Heart left ventricle (tissue), 16 donors: ENCODE measurements around the gene BACH2. TPM values are rescaled to one million over a fixed set of nuclear protein-coding genes. Genes with fewer than 3 reads are reported as not detected.

Experiments
- ATAC-seq, 4 donors: fragments of 200-7000 bp; cut with Tn5 transposase; one replicate each; pipeline ENCODE4 v1.9.1; 2020 to 2022; ENCODE audit warnings: moderate library complexity in 4 of 4, mild to moderate bottlenecking in 3 of 4, moderate number of reproducible peaks in 1 of 4
- DNase-seq, 5 donors: peaks; one replicate each; pipeline ENCODE4 v3.0.0-alpha.2; 2020
- H3K27ac ChIP-seq, 12 donors: fragments of 200-600 bp; sonication (generic) in 4 of 12; one replicate each; pipeline versions ENCODE4 v1.5.0 to v1.8.0; 2016 to 2022; ENCODE audit warnings: mild to moderate bottlenecking in 2 of 12
- H3K27me3 ChIP-seq, 9 donors: fragments of 200-600 bp; sonication (generic) in 2 of 9; one replicate each; pipeline versions ENCODE4 v1.5.1 to v1.8.0; 2016 to 2022; ENCODE audit warnings: mild to moderate bottlenecking in 3 of 9
- H3K36me3 ChIP-seq, 9 donors: fragments of 200-600 bp; sonication (generic) in 2 of 9; one replicate each; pipeline versions ENCODE4 v1.5.0 to v1.8.0; 2018 to 2022; ENCODE audit warnings: mild to moderate bottlenecking in 2 of 9
- H3K4me1 ChIP-seq, 12 donors: fragments of 200-600 bp; sonication (generic) in 4 of 12; one replicate each; pipeline versions ENCODE4 v1.5.0 to v1.8.0; 2016 to 2022; ENCODE audit warnings: mild to moderate bottlenecking in 3 of 12
- H3K4me3 ChIP-seq, 12 donors: fragments of 200-600 bp; sonication (generic) in 4 of 12; one replicate each; pipeline versions ENCODE4 v1.5.0 to v1.8.0; 2017 to 2022; ENCODE audit warnings: mild to moderate bottlenecking in 9 of 12, moderate library complexity in 4 of 12
- H3K9me3 ChIP-seq, 12 donors: fragments of 200-600 bp; sonication (generic) in 4 of 12; one replicate each; pipeline versions ENCODE4 v1.5.0 to v1.8.0; 2016 to 2022; ENCODE audit warnings: mild to moderate bottlenecking in 1 of 12
- CTCF ChIP-seq, 12 donors: fragments of 200-600 bp; sonication (generic) in 4 of 12; IDR thresholded peaks; one replicate each; pipeline versions ENCODE4 v1.5.0 to v1.8.0; 2018 to 2022; ENCODE audit warnings: antibody characterized with exemption in 12 of 12, mild to moderate bottlenecking in 5 of 12
- POLR2A ChIP-seq, 2 donors: fragments of 450-650 bp; IDR thresholded peaks; one replicate each; pipeline ENCODE4 v1.6.1; 2017; ENCODE audit warnings: antibody characterized with exemption in 2 of 2, mild to moderate bottlenecking in 2 of 2, moderate library complexity in 2 of 2
- WGBS, 4 donors: extraction: QIAGEN DNeasy Blood & Tissue Kit in 2 of 4; methylation state at CpG; one replicate each; pipeline versions ENCODE4 v1.1.5 to v1.1.7; 2013 to 2018; 5-methylcytosine and 5-hydroxymethylcytosine counted together
- intact Hi-C, 10 donors: fragments of 100-400 bp; cut with DNase I; formaldehyde crosslinking; loops; one replicate each; pipeline versions ENCODE4 v1.11.1 to v1.14.2; 2022
- polyA plus RNA-seq, 2 donors: library from polyadenylated mRNA; stranded (reverse); fragments of 200-250 nt; gene quantifications; one replicate each; pipeline ENCODE4 v1.2.3, GENCODE V29; 2013
- total RNA-seq, 9 donors: library from RNA; depleted of rRNA in 2 of 9; stranded (reverse); fragments of >200 nt in 2 of 9; fragmentation: NEBNext Ultra II Directional in 3 of 9; extraction: Animal tissue kit (Norgen Biotek cat#: 25700) in 3 of 9; gene quantifications; one replicate each; pipeline versions ENCODE4 v1.1.0 to v1.2.4, GENCODE V29; 2016 to 2023
- donor health status: ischemic (EF 13 %, LVEDD 7.1; RV severe dilation, severe dysfunction).
- donor health status: healthy with polysubstance abuse.
- donor health status: DM: no; HTN: yes; CAD: no.
- donor health status: DM: no; HTN: no; CAD: no.
- donor health status: ischemic (EF 25% LVEDD 6.9; RV normal size, moderate dysfunction).
- donor health status: ischemic (EF 25% LVEDD 5.7; RV mildly dilated, moderate dysfunction).
- donor health status: healthy.
- donor health status: DM: yes; HTN: yes; CAD: no.
- donor health status: ischemic (EF 35%, LVEDD 5.7; RV mildly dilated, moderate dysfunction).
- donor health status: nonischemic (EF 11% LVEDD 7.7; RV severe dilation, severe dysfunction).
- donor health status: DM: yes; HTN: yes; CAD: no.
- donor health status: PGD.
- donor health status: ischemic (EF 29% LVEDD 5.4; RV normal size, mild dysfunction).
- donor health status: nonischemic (EF 23%, LVEDD 6.1; RV moderate dilation, normal function).

BACH2 gene
- total and polyA plus RNA-seq, 11 donors = 0.23 to 8.4 (median 1.5) TPM

DNA sequence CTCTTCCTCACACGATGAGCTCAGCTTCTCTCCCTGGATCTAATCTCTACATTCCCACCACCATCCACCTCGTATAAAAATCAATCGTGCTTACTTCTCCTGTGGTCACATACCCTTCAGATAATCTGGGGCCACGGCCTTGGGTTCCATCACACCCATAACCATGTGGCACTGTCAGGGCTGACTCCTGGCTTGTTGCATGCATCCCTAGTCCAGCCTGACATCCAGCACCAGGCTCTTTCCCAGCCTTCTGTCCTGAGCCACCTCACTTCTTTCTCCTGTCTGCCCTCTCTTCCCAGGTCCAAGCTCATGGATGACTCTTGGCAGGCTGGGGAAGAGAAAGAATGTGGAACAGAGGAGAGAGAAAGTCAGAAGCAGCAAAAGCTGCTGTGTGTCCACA is 199.8 kb downstream of the BACH2 start:
- intact Hi-C loops = loop anchor here in 8 of 10 donors (5.0 to 10.0 kb wide), 8 partner anchors 118 to 378 kb away; partner anchors contain the start of gene BACH2 (in 3 of the 8)
- TF ChIP-seq CTCF (IDR thresholded peaks at IDR 0.05) (no peak), POLR2A (IDR thresholded peaks at IDR 0.05) (no peak)

GRCh38 chr6:90095788-90096187 is 200.9 kb downstream of the BACH2 start:
- Histone ChIP-seq H3K4me1 (peaks cover 0 to 34% (median 22%) of the 10 kb centered on the region in 12 donors), H3K27me3 (no peaks in the 10 kb centered on the region), H3K4me3 (no peak overlapping the region), H3K36me3 (no peaks in the 10 kb centered on the region), H3K27ac (no peak overlapping the region), H3K9me3 (no peaks in the 10 kb centered on the region)
- TF ChIP-seq CTCF (IDR thresholded peaks at IDR 0.05) (no peak), POLR2A (IDR thresholded peaks at IDR 0.05) (no peak)
- DNase-seq (no peak), ATAC-seq (peak in 1 of 4 donors; percentile 49)
- 60 to 74% (median 72%) methylated on average over 3 of the region's 3 CpGs for WGBS, 4 donors
- intact Hi-C loops = loop anchor here in 8 of 10 donors (5.0 to 10.0 kb wide), 8 partner anchors 119 to 379 kb away; partner anchors contain the start of gene BACH2 (in 3 of the 8)

More for the DNA sequence above, 199.8 kb downstream of the BACH2 start:
- WGBS, 4 donors = 94 to 95% (median 95%) methylated on average over 4 of the region's 4 CpGs
- no peak overlapping the region for H3K4me3 ChIP-seq
- ATAC-seq (no peak), DNase-seq (no peak)
- peak overlapping the region in 6 of 12 donors; percentile 51 to 84 (median 72) for H3K27ac ChIP-seq
- no peaks in the 10 kb centered on the region for H3K36me3 ChIP-seq
- no peaks in the 10 kb centered on the region for H3K27me3 ChIP-seq
- peaks cover 0 to 38% (median 22%) of the 10 kb centered on the region in 12 donors for H3K4me1 ChIP-seq
- H3K9me3 ChIP-seq = peaks cover 0 to 6% (median 0%) of the 10 kb centered on the region in 12 donors

- H3K4me1 ChIP-seq = peaks cover 0 to 34% (median 22%) of the 10 kb centered on the region in 12 donors
- no peak for TF ChIP-seq POLR2A (IDR thresholded peaks at IDR 0.05)
- no peak for TF ChIP-seq CTCF (IDR thresholded peaks at IDR 0.05)
- intact Hi-C loops = loop anchor here in 8 of 10 donors (5.0 to 10.0 kb wide), 8 partner anchors 120 to 380 kb away; partner anchors contain the start of gene BACH2 (in 3 of the 8)
- no peak overlapping the region for H3K27ac ChIP-seq
- ATAC-seq (no peak), DNase-seq (no peak)
- H3K36me3 ChIP-seq = no peaks in the 10 kb centered on the region
- 86 to 90% (median 89%) methylated on average over 2 of the region's 2 CpGs for WGBS, 4 donors
- H3K4me3 ChIP-seq = no peak overlapping the region
- no peaks in the 10 kb centered on the region for H3K9me3 ChIP-seq
- H3K27me3 ChIP-seq = no peaks in the 10 kb centered on the region
Measured at GRCh38 chr6:90095145-90095544, 201.5 kb downstream of the BACH2 start.

GRCh38 chr6:90093558-90094073 is 203.0 kb downstream of the BACH2 start:
- intact Hi-C loops = loop anchor here in 7 of 10 donors (10.0 kb wide), 6 partner anchors 119 to 381 kb away; partner anchors contain the start of gene BACH2 (in 1 of the 7)
- WGBS, 4 donors = 84 to 100% (median 97%) methylated on average over 3 of the region's 3 CpGs
- Histone ChIP-seq H3K4me3 (no peak overlapping the region), H3K27me3 (no peaks in the 10 kb centered on the region), H3K36me3 (no peaks in the 10 kb centered on the region), H3K4me1 (peaks cover 0 to 30% (median 19%) of the 10 kb centered on the region in 12 donors), H3K9me3 (no peaks in the 10 kb centered on the region), H3K27ac (no peak overlapping the region)
- DNase-seq (no peak), ATAC-seq (no peak)
- TF ChIP-seq POLR2A (IDR thresholded peaks at IDR 0.05) (no peak), CTCF (IDR thresholded peaks at IDR 0.05) (no peak)
